K562 (cell line): ENCODE measurements around the gene CABLES1. TPM values are rescaled to one million over a fixed set of nuclear protein-coding genes. Genes with fewer than 3 reads are reported as not detected.

Source experiments
- ATAC-seq: fragments of 200-7000 bp; cut with Tn5 transposase; 3 replicates; pipeline ENCODE4 v1.9.1; 2020; ENCODE audit warnings: moderate library complexity
- BruUV-seq: library from RNA; stranded (reverse); fragments of 400-500 nt; replicated peaks from 2 replicates; lab custom pipeline; 2021; lab: Mats Ljungman, UMichigan
- CTCF ChIA-PET: fragments of 300-600 bp; formaldehyde crosslinking; extraction: SDS; loops from one replicate; lab custom pipeline; 2021; ENCODE audit warnings: low intra/inter-chr PET ratio; lab: Yijun Ruan, JAX
- POLR2A ChIA-PET: fragments of 300-600, 350-650 bp; sonication (Branson Sonifier 250); formaldehyde crosslinking; extraction: SDS; loops from one replicate; lab custom pipeline; 2021; ENCODE audit warnings: antibody characterized with exemption, inconsistent platforms; lab: Yijun Ruan, JAX
- DNase-seq, 4 experiments: peaks; one replicate each; pipeline versions ENCODE4 v3.0.0 to v3.0.0-alpha.2; 2011 to 2018; ENCODE audit warnings: low spot score in 3 of 4, mixed read lengths in 3 of 4; ENCODE audit errors: extremely low read depth in 1 of 4
- FAIRE-seq: peaks from 2 replicates; lab custom pipeline; 2011; peaks lifted over from hg19 to GRCh38; lab: Jason Lieb, UNC
- H2AFZ ChIP-seq: 2 replicates; pipeline ENCODE4 v1.6.0; 2011; ENCODE audit warnings: low read depth, low read length, control low read depth, inconsistent platforms
- H3K27ac ChIP-seq: fragments of 200-600 bp; 3 replicates; pipeline ENCODE4 v1.8.0; 2011; ENCODE audit warnings: low read depth, mild to moderate bottlenecking, control low read depth, inconsistent platforms, low read length, moderate library complexity, mixed read lengths; ENCODE audit errors: extremely low read depth
- H3K27me3 ChIP-seq, 2 experiments: fragments of 300-600 bp in 1 of 2; 2 replicates in 1 of 2; 3 replicates in 1 of 2; pipeline versions ENCODE4 v1.6.0 to v1.8.0; 2011; ENCODE audit warnings: inconsistent platforms in 2 of 2, low read length in 2 of 2, mild to moderate bottlenecking in 1 of 2, mixed read lengths in 1 of 2, moderate library complexity in 1 of 2; ENCODE audit not compliant: control insufficient read depth in 2 of 2, insufficient read depth in 2 of 2
- H3K36me3 ChIP-seq: fragments of 300-600 bp; 3 replicates; pipeline ENCODE4 v1.8.0; 2011; ENCODE audit warnings: mild to moderate bottlenecking, low read length, inconsistent platforms; ENCODE audit not compliant: control insufficient read depth, insufficient read depth
- H3K4me1 ChIP-seq, 2 experiments: fragments of 200-600 bp in 1 of 2; replicated peaks in 1 of 2; 2 replicates in 1 of 2; 3 replicates in 1 of 2; pipeline versions ENCODE4 v1.5.1 to v1.8.0; 2011; ENCODE audit warnings: inconsistent platforms in 2 of 2, low read length in 2 of 2, mild to moderate bottlenecking in 1 of 2, mixed read lengths in 1 of 2, moderate library complexity in 1 of 2; ENCODE audit not compliant: control insufficient read depth in 2 of 2, insufficient read depth in 2 of 2
- H3K4me2 ChIP-seq: 2 replicates; pipeline ENCODE4 v1.6.1; 2011; ENCODE audit warnings: low read length, control low read depth, inconsistent platforms, mixed read lengths; ENCODE audit not compliant: insufficient read depth
- H3K4me3 ChIP-seq: fragments of 200-600 bp; sonication (generic), shearing (Covaris generic); 2 replicates; pipeline ENCODE4 v1.5.1; 2016; ENCODE audit warnings: control low read depth, inconsistent platforms
- H3K79me2 ChIP-seq: fragments of 200-600 bp; 3 replicates; pipeline ENCODE4 v1.8.0; 2011; ENCODE audit warnings: low read length, inconsistent platforms; ENCODE audit not compliant: control insufficient read depth, insufficient read depth
- H3K9ac ChIP-seq, 2 experiments: 2 replicates each; pipeline versions ENCODE4 v1.6.0 to v1.6.1; 2011; ENCODE audit warnings: low read depth in 2 of 2, low read length in 2 of 2, control low read depth in 1 of 2, inconsistent platforms in 1 of 2, mild to moderate bottlenecking in 1 of 2, mixed read lengths in 1 of 2; ENCODE audit not compliant: insufficient read depth in 1 of 2
- H3K9me1 ChIP-seq: one replicate; pipeline ENCODE4 v1.6.0; 2011; ENCODE audit warnings: inconsistent platforms, mild to moderate bottlenecking, low read length, moderate library complexity; ENCODE audit not compliant: control insufficient read depth, insufficient read depth
- H3K9me3 ChIP-seq: replicated peaks from 2 replicates; pipeline ENCODE4 v1.5.1; 2011; ENCODE audit warnings: low read depth, low read length, inconsistent platforms; ENCODE audit not compliant: control insufficient read depth, insufficient read depth
- H4K20me1 ChIP-seq: replicated peaks from 2 replicates; pipeline ENCODE4 v1.6.1; 2011; ENCODE audit warnings: low read length, inconsistent platforms, mixed read lengths; ENCODE audit not compliant: control insufficient read depth, insufficient read depth
- HOXB6 ChIP-seq: fragments of 250-450 bp; sonication (Bioruptor Pico); IDR thresholded peaks from 2 replicates; pipeline ENCODE4 v1.5.1; 2022; ENCODE audit warnings: mild to moderate bottlenecking, borderline replicate concordance
- OTX1 ChIP-seq: fragments of 450-650 bp; formaldehyde crosslinking; IDR thresholded peaks from 2 replicates; pipeline ENCODE4 v1.4.0; 2022; ENCODE audit warnings: mild to moderate bottlenecking
- RAD51 ChIP-seq: fragments of 450-650 bp; IDR thresholded peaks from 2 replicates; pipeline ENCODE4 v1.7.1; 2016; ENCODE audit warnings: low read depth, mild to moderate bottlenecking, borderline replicate concordance
- RFX7 ChIP-seq: fragments of 250-450 bp; sonication (Bioruptor Pico); IDR thresholded peaks from 2 replicates; pipeline ENCODE4 v1.5.1; 2021; ENCODE audit warnings: mild to moderate bottlenecking
- SNRNP70 ChIP-seq: fragments of 200-400 bp; formaldehyde crosslinking; optimal IDR thresholded peaks from 2 replicates; pipeline ENCODE3; 2017; ENCODE audit warnings: low read depth, low read length
- U2AF1 ChIP-seq: fragments of 200-400 bp; formaldehyde crosslinking; optimal IDR thresholded peaks from 2 replicates; pipeline ENCODE3; 2017; ENCODE audit warnings: mild to moderate bottlenecking, low read depth, low read length, moderate library complexity
- ZBTB8A ChIP-seq: fragments of 450-650 bp; IDR thresholded peaks from 2 replicates; pipeline ENCODE4 v1.6.1; 2018; ENCODE audit warnings: mild to moderate bottlenecking, moderate library complexity; ENCODE audit not compliant: partially characterized antibody
- ZNF239 ChIP-seq: fragments of 250-450 bp; sonication (Bioruptor Pico); IDR thresholded peaks from 2 replicates; pipeline ENCODE4 v1.4.0; 2020; ENCODE audit warnings: mild to moderate bottlenecking
- ZNF24 ChIP-seq: fragments of 450-650 bp; IDR thresholded peaks from 2 replicates; pipeline ENCODE4 v1.6.1; 2016
- WGBS: fragments of 100-300 bp; shearing (Covaris generic); methylation state at CpG from one replicate; pipeline ENCODE4 v1.1.6; 2016; ENCODE audit warnings: low coverage, mixed read lengths; ENCODE audit not compliant: insufficient coverage; ENCODE audit errors: missing lambda C conversion rate; 5-methylcytosine and 5-hydroxymethylcytosine counted together
- in situ Hi-C: fragments of 300-500 bp; cut with MboI; formaldehyde crosslinking; loops from 4 replicates; pipeline ENCODE4 v1.15.0; 2018; ENCODE audit warnings: inconsistent platforms, mixed read lengths
- intact Hi-C: fragments of 100-400 bp; cut with micrococcal nuclease; formaldehyde crosslinking; loops from 2 replicates; pipeline ENCODE4 v1.14.2; 2022
- polyA plus RNA-seq, 8 experiments: library from polyadenylated mRNA; depleted of rRNA in 4 of 8; stranded (reverse) in 5 of 8; unstranded in 3 of 8; fragments of >200 nt; fragmentation: Nextera tagmentation in 2 of 8; fragmentation: Illumina TruSeq in 1 of 8; extraction: Ambion mirVana in 2 of 8; extraction: Trizol in 1 of 8; gene quantifications; 2 replicates each; pipeline versions ENCODE4 v1.2.1 to v1.2.3, GENCODE V29; 2011 to 2014; ENCODE audit warnings: inconsistent platforms in 1 of 8, missing spikeins in 1 of 8
- total RNA-seq, 7 experiments: library from RNA; depleted of rRNA in 6 of 7; stranded (reverse); fragments of >200 nt in 6 of 7; fragmentation: Illumina TruSeq in 2 of 7; extraction: Trizol in 2 of 7; gene quantifications; 2 replicates each; pipeline versions ENCODE4 v1.2.1 to v1.2.3, GENCODE V29; 2011 to 2021; ENCODE audit warnings: low replicate concordance in 1 of 7
- TF ChIP-seq, protein P1 (sequence below): fragments of 450-650 bp; formaldehyde crosslinking; IDR thresholded peaks from 2 replicates; pipeline ENCODE4 v1.4.0; 2022; ENCODE audit warnings: missing genetic modification characterization
- TF ChIP-seq, protein P2 (sequence below): sonication (generic); formaldehyde crosslinking; IDR thresholded peaks from 2 replicates; pipeline ENCODE4 v1.8.0; 2022; ENCODE audit warnings: missing genetic modification reagents, mild to moderate bottlenecking, moderate library complexity, borderline replicate concordance

The CABLES1 gene
- total and polyA plus RNA-seq, 9 of the 15 experiments (the other 6 are each of a cell fraction or from before 2014, with no cell fraction given) = 0.04 to 0.10 (median 0.06) TPM; not detected in 3

DNA sequence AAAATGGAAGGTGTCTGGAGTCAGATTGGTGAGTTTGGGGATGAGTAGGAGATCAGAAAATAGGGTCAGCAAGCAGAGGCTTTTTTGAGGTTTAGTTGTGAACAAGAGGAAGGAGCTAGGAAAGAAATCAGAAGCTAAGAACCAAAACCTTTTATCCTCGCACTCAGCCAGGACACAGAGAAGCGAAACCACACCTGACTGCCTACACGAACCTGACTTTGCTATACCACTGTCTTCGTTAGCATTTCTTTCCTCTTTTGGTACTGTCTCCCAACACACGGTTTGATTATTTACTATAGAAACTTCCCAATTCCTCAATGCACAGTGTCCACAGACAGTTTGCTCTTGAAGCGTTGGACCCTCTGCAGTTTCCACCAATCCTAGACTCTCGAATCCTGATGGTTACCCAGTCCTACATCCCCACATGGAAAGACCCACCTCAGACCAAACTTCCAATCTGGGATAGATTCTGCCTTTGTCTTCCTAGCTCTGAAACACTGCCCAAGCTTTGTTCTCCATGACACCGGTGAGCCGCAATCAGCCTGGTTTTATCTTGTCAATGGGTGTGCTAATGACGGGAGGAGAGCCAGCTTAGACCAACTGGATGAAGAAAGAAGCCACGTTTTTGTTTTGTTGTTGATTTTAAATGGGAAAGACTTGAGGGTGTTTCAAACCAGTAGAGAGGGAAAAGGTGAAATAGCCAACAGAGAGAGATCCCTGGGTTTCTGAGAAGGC is 137.4 kb downstream of the CABLES1 start:
- BruUV-seq = no TSS peak
- Histone ChIP-seq H3K79me2 (no peaks in the 10 kb centered on the region), H3K4me2 (no peak overlapping the region), H3K4me1 (no peaks in the 10 kb centered on the region), H3K36me3 (no peaks in the 10 kb centered on the region), H3K9me1 (no peaks in the 10 kb centered on the region), H3K27me3 (no peaks in the 10 kb centered on the region), H4K20me1 (no peaks in the 10 kb centered on the region), H3K27ac (no peak overlapping the region), H3K4me3 (no peak overlapping the region)
- intact Hi-C loops = no loop called here
- FAIRE-seq = no peak
- DNase-seq = no peak
- 7% methylated on average over 11 of the region's 11 CpGs for WGBS
- ATAC-seq = no peak
- no peak for TF ChIP-seq OTX1 (CRISPR knock-in tag)
- TF ChIP-seq RAD51 = no peak
- TF ChIP-seq ZNF239 (CRISPR knock-in tag) = no peak
- TF ChIP-seq, all 486 proteins: peak for 0
- peaks cover 6% of the 10 kb centered on the region for H3K9me3 ChIP-seq
- no peak overlapping the region for H2AFZ ChIP-seq
- ChIA-PET POLR2A (interaction anchor here (0.7 kb wide), 1 partner anchor 30 kb away, joined by 3 read pairs; no protein-coding TSS in a partner anchor), CTCF (no interaction called here)
- in situ Hi-C loops = no loop called here
- no peak overlapping the region for H3K9ac ChIP-seq

DNA sequence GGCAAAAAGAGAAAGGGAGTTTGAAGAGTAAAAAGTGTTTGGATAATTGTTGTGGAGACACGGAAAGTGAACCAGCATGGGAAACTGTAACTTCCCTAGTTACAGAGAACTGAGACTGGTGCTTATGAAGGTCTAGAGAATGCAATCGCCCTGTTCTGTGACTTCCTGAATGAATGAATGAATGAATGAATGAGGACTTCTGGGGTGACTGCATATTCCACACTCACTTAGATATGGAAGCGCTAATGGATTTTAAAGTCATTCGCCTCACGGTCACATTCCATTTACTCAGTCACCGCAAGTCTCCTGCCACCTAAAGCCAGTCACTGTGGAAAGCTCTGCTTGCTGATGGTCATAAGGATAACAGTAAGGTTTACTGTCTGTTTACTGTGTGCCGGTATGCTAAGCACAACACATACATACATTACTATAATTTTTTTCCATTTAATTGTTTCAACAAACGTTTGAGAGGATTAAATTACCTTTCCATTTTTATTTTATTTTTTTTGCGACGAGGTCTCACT is 138.2 kb downstream of the CABLES1 start:
- no peaks in the 10 kb centered on the region for H3K79me2 ChIP-seq
- WGBS = 31% methylated on average over 10 of the region's 10 CpGs
- no peak overlapping the region for H3K4me2 ChIP-seq
- ATAC-seq = 0 out of 3 replicates have a peak, but pooled peaks have one; percentile 38
- POLR2A ChIA-PET = no interaction called here
- DNase-seq = no peak
- no peaks in the 10 kb centered on the region for H3K4me1 ChIP-seq
- no peak overlapping the region for H2AFZ ChIP-seq
- intact Hi-C loops (no loop called here), in situ Hi-C loops (no loop called here)
- H3K27ac ChIP-seq = no peak overlapping the region
- H3K27me3 ChIP-seq = no peaks in the 10 kb centered on the region
- no peaks in the 10 kb centered on the region for H3K9me1 ChIP-seq
- peaks cover 6% of the 10 kb centered on the region for H3K9me3 ChIP-seq
- H4K20me1 ChIP-seq = no peaks in the 10 kb centered on the region
- TF ChIP-seq, protein P1, sequence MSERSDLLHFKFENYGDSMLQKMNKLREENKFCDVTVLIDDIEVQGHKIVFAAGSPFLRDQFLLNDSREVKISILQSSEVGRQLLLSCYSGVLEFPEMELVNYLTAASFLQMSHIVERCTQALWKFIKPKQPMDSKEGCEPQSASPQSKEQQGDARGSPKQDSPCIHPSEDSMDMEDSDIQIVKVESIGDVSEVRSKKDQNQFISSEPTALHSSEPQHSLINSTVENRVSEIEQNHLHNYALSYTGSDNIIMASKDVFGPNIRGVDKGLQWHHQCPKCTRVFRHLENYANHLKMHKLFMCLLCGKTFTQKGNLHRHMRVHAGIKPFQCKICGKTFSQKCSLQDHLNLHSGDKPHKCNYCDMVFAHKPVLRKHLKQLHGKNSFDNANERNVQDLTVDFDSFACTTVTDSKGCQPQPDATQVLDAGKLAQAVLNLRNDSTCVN = no peak
- no peak for TF ChIP-seq ZBTB8A
- peak; percentile 75 for TF ChIP-seq ZNF24
- TF ChIP-seq HOXB6 = no peak
- no peak for TF ChIP-seq U2AF1
- TF ChIP-seq, protein P2, sequence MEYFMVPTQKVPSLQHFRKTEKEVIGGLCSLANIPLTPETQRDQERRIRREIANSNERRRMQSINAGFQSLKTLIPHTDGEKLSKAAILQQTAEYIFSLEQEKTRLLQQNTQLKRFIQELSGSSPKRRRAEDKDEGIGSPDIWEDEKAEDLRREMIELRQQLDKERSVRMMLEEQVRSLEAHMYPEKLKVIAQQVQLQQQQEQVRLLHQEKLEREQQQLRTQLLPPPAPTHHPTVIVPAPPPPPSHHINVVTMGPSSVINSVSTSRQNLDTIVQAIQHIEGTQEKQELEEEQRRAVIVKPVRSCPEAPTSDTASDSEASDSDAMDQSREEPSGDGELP = no peak
- no peak for TF ChIP-seq SNRNP70
- no peak for TF ChIP-seq RFX7 (CRISPR knock-in tag)
- CTCF ChIA-PET = no interaction called here
- H3K36me3 ChIP-seq = no peaks in the 10 kb centered on the region
- no peak for FAIRE-seq
- no TSS peak for BruUV-seq
- H3K4me3 ChIP-seq = no peak overlapping the region
- H3K9ac ChIP-seq = no peak overlapping the region
